Mesenteric fat pad (tissue), 1 donor: ENCODE data around the gene TPD52L1. TPM values are rescaled to one million over a fixed set of nuclear protein-coding genes. Genes with fewer than 3 reads are reported as not detected.

Experiments
- DNase-seq: peaks from one replicate; pipeline ENCODE4 v3.0.0-alpha.2; 2020; ENCODE audit warnings: low spot score
- total RNA-seq: library from RNA; stranded (reverse); fragmentation: NEBNext Ultra II Directional; extraction: Animal tissue kit (Norgen Biotek cat#: 25700); gene quantifications from one replicate; pipeline ENCODE4 v1.2.1, GENCODE V29; 2021
- donor health status: DM: yes; HTN: yes; CAD: no.

The TPD52L1 gene
- total RNA-seq, 1 donor from 2014 or later, result 24.6 TPM

- DNase-seq, result no peak
These were observed 52.4 kb downstream of the TPD52L1 start for GRCh38 chr6:125205931-125206330.

- no peak for DNase-seq
These were observed 52.8 kb downstream of the TPD52L1 start for GRCh38 chr6:125206389-125206788.

GRCh38 chr6:125207956-125208355 lies 54.4 kb downstream of the TPD52L1 start:
- DNase-seq, result no peak

- no peak for DNase-seq
These were observed 55.2 kb downstream of the TPD52L1 start for GRCh38 chr6:125208625-125209249.

- DNase-seq, result no peak
These were observed 57.1 kb downstream of the TPD52L1 start for GRCh38 chr6:125210667-125211066.

- DNase-seq, result no peak
These were observed 57.8 kb downstream of the TPD52L1 start for GRCh38 chr6:125211352-125211751.

- no peak for DNase-seq
These were observed 58.8 kb downstream of the TPD52L1 start for GRCh38 chr6:125212377-125212776.

GRCh38 chr6:125213939-125214338 lies 60.4 kb downstream of the TPD52L1 start:
- DNase-seq, result no peak

- DNase-seq, result no peak
These were observed 61.8 kb downstream of the TPD52L1 start for GRCh38 chr6:125215252-125215819.

- DNase-seq, result no peak
These were observed 62.4 kb downstream of the TPD52L1 start for GRCh38 chr6:125216015-125216414.

GRCh38 chr6:125217369-125217768 lies 63.8 kb downstream of the TPD52L1 start:
- no peak for DNase-seq

- no peak for DNase-seq
These were observed 64.4 kb downstream of the TPD52L1 start for GRCh38 chr6:125217992-125218391.

GRCh38 chr6:125219361-125219895 lies 65.9 kb downstream of the TPD52L1 start:
- DNase-seq, result no peak

GRCh38 chr6:125220712-125221111 lies 67.1 kb downstream of the TPD52L1 start:
- no peak for DNase-seq

- no peak for DNase-seq
These were observed 69.2 kb downstream of the TPD52L1 start for GRCh38 chr6:125222531-125223455.

GRCh38 chr6:125224231-125224861 lies 70.8 kb downstream of the TPD52L1 start:
- no peak for DNase-seq

- DNase-seq, result no peak
These were observed 73.7 kb downstream of the TPD52L1 start for GRCh38 chr6:125227244-125227643.

GRCh38 chr6:125228981-125229479 lies 75.5 kb downstream of the TPD52L1 start:
- DNase-seq, result no peak

GRCh38 chr6:125230674-125231073 lies 77.1 kb downstream of the TPD52L1 start:
- no peak for DNase-seq

GRCh38 chr6:125231133-125231532 lies 77.6 kb downstream of the TPD52L1 start:
- no peak for DNase-seq
